ENCODE results near the gene LMF1.

Gene LMF1
- total RNA-seq, result 3.4 to 14.9 (median 6.2) reads per million in 17 experiments

DNA sequence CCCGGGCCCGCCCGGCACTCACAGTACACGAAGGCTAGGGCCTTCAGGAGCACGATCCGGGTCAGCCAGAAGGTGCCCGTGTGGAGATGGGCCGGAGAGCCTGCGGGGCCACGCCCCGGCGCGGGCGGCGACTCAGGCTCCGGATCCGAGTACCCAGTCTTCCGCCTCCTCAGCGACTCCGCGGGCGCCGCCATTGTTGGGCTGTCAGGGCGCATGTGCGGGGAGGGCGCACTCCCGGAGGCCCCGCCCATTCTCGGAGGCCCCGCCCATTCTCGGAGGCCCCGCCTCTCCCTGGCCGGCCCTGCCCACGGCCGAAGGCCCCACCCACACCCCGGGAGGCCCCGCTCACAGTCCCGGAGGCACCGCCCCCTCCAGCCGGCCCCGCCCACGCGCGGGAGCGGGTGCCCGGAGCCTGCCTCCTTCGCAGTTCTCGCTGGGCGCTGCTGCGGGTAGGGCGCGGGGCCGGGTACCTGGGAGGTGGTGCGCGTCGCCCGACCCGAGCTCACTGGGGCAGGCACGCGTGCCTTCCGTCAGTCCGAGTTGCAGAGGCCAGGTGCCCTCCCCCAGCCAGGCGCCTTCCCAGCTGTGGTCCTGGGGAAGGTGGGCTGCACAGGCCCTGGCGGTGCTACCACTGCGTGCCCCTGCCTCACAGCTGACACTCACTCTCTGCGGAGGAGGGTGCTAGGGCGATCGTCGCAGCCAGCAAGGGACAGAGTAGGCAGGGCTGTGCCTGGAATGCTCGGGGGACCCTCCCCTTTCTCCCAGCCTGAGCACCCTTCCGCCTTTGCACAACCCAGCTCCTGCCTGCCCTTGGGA is at the start of gene LMF1:
LMF1 (minus strand) TSS at position 219 of the 816 bp plus-strand sequence; CDS start at position 215, 4 bp downstream.
- DNase-seq, result peak; percentile 95 to 98 (median 97)

DNA sequence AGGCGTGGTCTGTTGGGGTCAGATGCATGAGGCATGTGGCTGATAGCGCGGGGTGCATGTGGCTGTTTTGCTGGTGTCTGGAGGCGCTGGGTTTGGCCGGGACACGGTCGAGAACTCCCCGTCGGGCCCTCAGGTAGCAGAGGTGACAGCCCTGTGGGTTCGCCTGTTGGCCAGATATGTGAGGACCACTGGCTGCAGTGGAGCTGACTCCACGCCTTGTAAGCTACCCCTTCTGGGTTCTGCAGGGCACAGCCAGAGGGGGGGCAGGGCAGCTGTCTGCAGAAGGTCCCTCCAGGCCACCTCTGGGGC is 49.3 kb upstream of the LMF1 start:
- no peak for DNase-seq

DNA sequence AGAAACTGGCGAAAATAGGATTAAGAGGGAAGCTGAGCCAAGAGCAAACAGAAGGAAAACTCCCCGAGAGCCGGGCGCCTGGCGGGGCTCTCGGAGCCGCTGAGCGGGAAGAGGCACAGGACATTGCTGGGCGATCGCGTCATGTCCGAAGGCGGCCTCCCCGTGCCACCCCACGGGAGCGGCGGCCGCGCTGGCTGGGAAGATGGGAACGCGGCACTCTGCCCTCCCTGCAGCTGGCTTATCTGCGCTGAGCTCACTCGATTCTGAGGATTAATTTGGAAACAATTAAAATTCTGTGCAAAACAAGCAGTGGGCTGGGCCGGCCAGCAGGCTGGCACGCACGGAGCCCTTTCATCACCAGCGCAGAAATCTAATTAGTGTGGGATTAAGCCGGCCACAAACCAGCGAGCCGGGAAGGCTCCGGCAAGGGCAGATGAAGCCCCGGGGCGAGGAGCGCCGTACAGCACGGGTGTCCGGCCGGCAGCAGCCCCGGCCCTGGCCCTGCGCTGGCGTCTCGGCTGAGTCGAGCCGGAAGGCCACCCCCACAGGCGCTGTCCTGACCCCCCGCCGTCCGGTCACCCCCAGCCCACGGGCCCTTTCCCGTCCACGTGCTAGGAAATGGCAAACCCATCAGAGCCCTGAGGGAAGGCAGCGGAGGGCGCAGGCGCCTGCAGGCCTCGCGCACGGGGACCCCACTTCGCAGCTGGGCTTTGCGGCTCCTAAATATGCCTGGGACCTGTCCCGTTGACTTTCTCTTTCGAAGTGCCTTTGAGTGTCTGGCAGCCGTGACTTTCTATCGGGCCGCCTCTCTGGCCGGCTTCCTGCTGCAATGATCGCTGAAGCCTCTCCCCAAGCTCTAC is 48.7 kb upstream of the LMF1 start:
- no peak for DNase-seq

DNA sequence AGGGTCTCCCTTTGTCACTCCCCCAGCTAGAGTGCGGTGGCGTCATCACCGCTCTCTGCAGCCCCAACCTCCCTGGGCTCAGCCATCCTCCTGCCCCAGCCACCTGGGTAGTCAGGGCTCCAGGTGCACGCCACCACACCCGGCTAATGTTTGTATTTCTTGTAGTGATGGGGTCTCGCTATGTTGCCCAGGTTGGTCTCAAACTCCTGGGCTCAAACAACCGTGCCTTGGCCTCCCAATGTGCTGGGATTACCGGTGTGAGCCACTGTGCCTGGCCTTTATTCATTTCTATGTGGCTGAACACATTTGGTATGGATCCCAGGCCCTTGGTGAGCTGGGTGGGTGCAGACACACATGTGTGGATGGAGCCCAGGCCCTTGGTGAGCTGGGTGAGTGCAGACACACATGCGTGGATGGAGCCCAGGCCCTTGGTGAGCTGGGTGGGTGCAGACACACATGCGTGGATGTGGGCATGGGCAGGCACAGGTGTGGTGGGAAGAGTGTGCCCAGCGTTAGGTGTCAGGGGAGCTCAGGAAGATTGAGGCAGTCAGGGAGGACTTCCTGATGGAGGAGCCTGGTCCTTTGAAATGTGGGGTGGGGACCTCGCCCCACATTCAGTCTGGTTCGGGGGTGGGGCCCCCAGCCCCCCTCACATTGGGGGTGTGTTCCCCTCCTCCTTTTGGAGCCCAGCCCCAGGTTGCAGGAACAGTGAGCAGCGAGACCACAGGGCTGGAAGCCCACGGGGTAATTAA is 47.8 kb upstream of the LMF1 start:
- no peak for DNase-seq

DNA sequence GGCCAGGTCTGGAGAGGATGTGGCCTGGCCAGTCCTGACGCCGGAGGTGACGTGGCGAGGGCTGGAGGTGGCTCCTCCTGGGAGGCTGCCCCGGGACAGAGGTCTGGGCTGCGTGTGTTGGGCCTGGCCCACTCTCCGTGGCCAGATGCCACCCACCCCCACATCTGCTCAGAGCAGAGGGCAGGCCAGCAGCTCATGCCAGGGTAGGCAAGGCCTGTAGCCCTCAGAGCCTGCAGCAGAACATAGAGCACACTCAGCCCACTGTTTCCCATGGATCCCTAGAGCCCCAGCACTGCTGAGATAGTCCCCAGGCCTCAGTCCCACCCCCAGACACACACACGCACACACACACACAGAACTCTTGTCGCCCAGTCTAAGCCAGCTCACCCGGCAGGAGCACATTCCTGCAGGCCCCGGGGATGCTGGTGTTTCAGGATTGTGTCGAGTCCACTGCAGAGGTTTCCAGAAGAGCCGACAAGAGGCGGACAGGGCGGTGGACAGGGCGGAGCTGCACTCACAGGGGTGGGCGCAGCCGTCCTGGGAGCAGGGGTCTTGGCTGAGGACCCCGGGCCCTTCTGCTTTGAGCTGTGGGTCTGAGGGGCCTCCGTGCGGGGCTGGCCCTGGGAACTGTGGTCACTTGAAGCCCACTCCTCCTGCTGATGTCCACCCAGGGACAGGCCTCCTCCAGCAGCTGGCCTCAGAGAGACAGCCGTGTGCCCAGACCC is 44.1 kb upstream of the LMF1 start:
- no peak for DNase-seq

DNA sequence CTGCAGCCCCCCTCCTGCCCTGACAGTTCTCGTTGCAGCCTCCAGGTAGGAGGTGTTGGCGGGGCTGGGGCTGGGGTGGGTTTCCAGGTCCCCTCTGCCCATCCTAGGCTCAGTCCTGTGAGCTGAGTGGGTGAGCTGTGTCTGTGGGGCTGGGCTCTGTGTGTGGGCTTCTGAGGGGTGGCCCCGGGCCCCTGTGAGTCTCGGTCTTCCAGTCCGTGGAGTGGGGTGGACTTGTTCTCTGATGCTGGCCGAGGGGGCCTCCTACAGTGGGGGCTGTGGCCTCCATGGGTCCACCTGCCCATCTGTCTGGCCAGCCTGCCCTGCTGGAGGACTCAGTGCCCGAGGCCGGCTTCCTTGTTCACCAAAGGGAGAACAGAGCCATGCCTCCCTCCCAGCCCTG is 43.4 kb upstream of the LMF1 start:
- DNase-seq, result no peak

DNA sequence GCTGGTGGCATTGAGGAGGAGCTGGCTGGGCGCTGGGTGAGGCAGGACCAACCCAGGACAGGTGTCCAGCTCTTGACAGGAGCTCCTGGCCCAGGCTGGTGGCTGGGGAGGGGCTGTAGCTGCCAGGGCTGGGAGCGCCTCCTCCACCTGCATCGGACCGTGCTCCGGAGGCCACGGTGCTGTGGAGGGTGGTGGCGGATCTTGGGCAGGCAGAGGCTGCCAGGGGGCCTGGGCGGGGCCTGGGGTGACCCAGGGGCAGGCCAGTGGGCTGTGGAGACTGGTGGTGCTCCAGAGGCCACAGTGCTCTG is 42.8 kb upstream of the LMF1 start:
- no peak for DNase-seq

DNA sequence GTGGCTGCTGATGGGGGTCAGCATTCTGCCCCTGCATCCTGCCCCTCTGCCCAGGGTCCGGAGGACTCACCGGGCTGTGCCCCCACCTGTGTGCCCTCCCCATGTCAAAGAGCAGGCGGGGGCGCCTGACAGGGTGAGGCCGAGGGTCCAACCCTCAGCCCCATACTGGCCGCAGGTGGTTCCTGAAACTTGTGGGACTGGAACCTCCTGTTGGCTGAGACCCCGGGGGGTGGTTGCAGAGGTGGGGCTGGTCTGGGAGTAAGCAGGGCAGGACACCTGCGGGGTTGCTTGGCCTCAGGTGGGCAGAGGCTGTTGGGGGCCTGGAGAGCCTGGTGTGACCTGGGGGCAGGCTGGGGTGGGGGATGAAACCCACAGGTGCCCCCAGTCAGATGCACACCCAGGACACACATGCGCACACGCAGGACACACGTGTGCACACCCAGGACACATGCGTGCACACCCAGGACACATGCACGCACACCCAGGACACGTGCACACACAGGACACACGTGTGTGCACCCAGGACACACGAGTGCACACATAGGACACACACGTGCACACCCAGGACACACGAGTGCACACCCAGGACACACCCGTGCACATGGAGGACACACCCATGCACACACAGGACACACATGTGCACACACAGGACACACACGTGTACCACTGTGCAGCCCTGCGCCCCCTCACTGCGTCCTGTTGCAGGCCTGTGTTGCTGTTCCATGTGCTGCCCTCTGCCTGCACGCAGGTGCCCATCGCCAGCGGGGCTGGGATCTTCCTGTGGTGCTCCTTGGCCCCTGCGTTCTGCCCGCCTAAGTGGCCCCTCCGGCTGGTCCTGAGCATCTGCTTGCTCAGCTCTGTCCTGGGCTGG is 42.2 kb upstream of the LMF1 start:
- no peak for DNase-seq

DNA sequence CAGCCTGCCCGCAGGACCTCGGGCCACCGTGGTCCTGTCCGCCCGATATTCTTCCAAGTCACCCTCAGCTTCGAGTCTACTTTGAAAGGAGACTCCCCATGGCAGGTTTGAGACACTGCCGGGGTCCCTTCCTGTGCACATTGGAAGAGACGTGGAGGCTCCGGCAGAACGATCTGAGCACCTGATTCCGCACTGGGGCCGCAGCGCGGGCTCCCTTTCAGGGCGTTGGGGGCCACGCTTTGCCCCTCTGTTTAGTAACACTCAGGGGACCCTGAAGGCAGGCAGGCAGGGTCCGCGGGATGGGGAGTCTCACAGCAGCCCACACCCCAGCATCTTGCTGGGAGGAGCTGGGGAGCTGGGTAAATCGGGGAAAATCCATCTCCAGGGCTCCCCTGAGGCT is 41.4 kb upstream of the LMF1 start:
- no peak for DNase-seq

DNA sequence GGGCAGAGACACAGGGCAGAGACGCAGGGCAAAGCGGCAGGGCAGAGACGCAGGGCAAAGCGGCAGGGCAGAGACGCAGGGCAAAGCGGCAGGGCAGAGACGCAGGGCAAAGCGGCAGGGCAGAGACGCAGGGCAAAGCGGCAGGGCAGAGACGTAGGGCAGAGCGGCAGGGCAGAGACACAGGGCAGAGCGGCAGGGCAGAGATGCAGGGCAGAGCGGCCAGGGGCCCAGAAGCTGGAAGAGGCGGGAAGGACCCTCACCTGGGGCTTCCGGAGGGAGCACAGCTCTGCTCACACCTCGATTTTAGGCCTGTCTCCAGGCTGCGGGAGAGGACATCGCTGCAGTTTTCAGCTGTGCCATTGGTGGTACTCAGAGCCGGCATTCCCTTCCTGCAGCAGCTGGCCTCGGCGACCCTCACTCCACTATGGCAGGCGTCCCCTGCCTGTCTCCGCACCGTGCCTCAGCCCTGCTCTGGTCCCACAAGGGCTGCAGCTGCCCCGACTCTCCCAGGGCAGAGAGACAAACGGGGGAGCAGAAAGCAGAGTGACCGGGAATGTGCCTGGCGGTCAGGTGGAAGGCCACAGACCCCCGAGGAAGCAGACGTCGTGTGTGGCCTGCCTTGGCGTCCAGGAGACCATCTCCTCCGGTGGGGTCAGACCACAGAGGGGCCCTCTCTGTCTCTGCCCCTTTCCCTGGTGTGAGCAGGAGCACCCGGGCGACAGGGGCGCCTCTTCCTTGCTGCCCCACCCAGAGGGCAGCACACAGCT is 40.7 kb upstream of the LMF1 start:
- DNase-seq, result no peak

DNA sequence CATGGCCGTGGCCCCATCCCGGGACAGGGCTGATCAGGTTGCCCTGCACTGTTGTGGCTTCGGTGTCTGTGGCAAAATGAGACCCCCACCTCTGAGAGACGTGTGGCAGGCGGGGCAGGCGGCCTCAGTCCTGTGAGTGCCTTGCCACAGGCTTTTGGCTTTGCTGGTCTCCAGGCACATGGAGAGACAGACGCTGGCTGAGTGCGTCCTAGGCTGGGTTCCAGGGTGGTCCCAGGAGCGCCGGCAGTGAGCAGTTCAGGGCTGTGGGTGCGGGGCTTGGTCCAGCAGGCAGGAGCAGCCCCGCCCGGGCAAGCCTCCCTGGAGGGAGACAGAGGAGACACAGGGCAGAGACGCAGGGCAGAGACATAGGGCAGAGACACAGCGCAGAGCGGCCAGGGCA is 40.0 kb upstream of the LMF1 start:
- no peak for DNase-seq

DNA sequence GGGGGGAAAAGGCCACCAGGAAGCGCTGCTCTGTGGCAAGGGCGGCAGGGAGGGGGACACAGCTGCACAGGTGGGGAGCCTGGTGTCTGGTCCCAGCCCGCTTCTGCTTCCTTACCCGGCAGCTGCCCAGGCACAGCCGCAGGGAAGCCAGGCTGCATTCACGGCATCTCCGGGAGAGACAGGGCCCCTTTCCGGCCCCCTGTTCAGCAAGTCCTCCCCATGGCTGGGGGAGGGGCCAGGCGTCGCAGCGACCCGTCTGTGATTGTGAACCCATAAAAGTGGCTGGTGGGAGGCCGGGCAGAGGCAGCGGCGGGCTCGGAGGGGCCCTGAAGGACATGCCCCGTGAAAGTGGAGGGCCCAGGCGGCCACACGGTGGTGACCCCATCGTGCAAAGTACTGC is 39.5 kb upstream of the LMF1 start:
- no peak for DNase-seq

DNA sequence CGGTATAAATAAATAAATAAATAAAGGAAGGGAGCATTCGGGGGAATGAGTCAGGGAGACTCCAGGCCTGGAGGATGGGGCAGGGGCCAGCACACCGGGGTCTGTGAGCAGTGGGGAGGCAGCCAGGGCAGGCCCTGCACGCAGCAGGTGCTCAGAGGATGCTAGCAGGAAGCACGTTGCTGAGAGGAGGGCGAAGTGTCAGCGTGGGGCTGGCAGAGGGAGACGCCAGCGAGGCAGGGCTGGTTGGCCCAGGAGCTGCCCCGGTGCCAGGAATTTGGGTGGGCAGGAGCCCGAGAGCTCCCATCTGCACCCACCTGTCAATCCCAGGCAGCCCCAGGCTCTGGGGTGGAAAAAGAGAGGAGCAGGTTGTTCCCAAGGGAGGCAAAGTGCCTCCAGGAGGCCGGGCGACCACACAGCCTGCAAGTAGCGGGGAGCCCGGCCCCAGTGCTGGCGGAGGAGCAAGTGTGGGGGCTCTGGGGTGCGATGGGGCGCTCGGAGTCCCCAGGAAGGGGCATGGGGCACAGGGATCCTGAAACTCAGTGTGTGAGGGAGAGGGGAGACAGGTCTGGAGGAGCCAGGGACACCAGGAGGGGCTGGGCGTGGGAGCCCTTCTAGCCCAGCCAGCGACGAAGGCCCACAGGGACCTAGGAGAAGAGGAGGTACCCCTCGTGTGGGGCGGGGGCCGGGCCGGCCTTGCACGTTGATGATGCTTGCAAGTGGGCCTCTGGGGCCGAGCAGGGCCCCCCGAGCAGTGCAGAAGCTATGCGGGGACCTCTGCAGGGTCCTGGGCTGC is 38.8 kb upstream of the LMF1 start:
- no peak for DNase-seq

DNA sequence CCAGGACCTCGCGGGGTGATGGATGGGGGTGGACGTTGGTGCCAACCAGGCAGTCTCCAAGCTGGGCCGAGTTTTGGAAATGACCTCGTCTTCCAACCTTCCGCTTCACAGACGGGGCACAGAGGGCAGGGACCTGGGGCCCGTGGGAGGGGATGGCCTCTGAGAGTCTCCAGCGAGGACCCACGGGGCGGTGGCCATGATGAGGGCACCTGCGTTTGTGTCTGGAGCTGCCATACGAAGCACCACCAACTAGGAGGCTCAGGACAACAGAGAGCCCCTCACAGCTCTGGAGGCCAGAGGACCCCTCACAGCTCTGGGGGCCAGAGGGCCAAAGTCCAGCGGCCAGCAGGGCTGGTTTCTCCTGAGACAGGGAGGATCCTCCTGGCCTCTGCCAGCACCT is 37.3 kb upstream of the LMF1 start:
- no peak for DNase-seq

DNA sequence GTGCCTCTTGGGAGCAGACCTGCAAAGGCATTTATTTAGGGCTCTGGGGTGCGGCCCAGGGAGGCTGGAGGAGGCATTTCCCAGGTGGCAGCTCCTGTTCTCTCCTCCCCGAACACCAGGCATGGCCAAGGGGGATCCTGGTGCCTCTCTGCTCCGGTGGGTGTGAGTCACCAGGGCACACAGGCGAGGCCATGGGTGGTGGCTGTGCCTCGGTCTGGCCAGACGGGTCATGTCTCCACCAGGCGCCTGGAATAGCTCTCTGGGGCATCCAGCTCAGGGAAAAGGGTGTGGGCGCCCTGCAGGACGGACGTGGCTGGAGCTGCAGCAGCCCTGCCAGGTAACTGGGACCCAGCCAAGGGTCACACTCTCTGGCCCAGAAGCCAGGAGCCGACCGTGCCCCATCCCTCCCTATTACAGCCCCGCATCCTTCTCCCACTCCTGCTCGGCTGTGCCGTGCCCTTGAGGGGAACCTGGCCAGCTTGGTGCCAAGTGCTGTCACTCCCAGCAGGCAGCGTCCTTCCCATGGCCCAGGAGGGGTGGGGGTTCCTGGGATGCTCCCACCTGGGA is 36.6 kb upstream of the LMF1 start:
- DNase-seq, result no peak

DNA sequence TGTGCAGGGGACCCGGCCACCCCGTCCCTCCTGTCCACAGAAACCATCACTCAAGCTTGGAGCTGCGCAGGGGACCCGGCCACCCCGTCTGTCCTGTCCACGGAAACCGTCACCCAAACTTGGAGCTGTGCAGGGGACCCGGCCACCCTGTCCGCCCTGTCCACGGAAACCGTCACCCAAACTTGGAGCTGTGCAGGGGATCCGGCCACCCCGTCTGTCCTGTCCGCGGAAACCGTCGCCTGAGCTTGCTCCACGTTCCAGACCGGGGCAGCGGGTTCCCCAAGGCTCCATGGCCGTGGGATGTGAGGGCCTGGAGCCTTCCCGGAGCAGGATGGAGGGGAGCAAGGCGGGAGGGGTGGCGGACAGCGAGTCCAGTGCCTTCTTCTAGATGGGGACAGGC is 36.0 kb upstream of the LMF1 start:
- DNase-seq, result no peak

DNA sequence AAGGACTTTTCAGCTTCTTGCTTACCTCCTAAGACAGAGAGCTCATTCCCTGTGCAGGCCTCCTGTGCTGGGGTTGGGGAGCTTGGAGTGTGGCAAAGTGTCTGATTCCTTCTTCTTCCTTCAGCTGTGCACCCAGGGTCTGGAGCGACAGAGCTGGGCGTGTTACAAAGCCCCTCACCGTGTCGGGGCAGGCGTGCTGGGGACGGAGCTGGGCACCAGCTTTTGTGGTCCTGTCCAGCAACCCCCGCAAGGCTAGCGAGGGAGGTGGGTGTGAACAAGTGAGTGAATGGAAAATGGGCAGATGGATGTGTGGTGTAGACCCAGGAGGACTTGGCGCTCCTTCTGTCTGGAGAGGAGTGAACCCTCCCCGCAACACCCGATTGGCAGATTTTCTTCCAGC is 34.5 kb upstream of the LMF1 start:
- DNase-seq, result no peak

DNA sequence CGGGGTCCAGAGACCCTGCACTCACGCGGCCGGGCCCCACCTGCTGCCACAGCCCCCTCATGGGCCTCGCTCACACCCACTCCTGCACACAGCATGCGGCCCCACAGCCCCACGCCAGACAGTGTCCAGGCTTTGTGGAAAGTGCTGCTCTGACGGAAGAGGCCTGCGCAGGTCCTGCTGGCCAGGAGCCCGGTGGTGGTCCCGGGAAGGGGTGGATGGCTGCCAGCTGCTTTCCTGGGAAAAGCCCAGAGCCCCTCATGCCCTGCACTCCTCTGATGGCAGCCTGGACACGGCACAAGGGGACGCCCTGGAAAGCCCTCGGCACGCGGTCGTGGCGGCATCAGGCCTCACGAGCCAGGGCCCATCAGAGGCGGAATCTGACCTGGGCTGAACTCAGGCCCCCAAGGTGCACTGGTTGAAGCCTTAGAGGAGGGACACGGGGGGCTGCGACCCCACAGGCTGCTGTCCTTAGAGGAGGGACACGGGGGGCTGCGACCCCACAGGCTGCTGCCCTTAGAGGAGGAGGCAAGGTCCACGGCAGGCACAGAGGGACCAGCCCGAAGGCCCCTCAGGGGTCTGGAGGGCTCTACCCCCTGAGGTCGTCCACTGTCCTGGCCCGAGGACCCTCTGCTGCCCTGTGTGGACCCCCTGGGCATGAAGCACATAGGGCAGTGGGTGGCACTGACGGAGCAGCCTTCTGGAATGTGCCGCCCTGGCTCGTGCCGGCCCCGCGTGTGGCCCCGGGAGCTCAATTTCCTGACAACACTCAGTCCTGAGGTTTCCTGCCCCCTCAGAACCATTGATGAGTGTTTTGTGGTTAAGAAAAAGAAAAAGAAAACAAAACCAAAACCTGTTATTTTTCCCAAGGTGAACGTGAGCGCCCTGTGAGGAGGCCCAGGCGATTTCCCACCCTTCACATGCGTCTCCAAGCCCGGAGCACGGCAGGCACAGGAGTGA is 32.9 kb upstream of the LMF1 start:
- DNase-seq, result no peak

Measured in suppressor macrophage (primary cell).